Right cardiac atrium (tissue), 5 donors: Measurements from ENCODE around the gene ESPNL. TPM values are rescaled to one million over a fixed set of nuclear protein-coding genes. Genes with fewer than 3 reads are reported as not detected.

Experiments used
- ATAC-seq, 2 donors: fragments of 200-7000 bp; cut with Tn5 transposase; one replicate each; pipeline versions ENCODE4 v1.8.0 to v1.9.1; 2020; ENCODE audit warnings: moderate library complexity in 2 of 2, mild to moderate bottlenecking in 1 of 2
- DNase-seq, 3 donors: peaks; one replicate each; pipeline ENCODE4 v3.0.0-alpha.2; 2020
- H3K27ac ChIP-seq: one replicate; pipeline ENCODE4 v1.5.1; 2013; ENCODE audit warnings: mild to moderate bottlenecking, low read length, control low read depth, moderate library complexity
- H3K27me3 ChIP-seq: one replicate; pipeline ENCODE4 v1.6.1; 2013; ENCODE audit not compliant: control insufficient read depth, insufficient read depth
- H3K4me1 ChIP-seq: one replicate; pipeline ENCODE4 v1.6.1; 2013; ENCODE audit warnings: low read length; ENCODE audit not compliant: control insufficient read depth, insufficient read depth
- H3K4me3 ChIP-seq: one replicate; pipeline ENCODE4 v1.5.1; 2013; ENCODE audit warnings: low read length, control low read depth
- H3K9me3 ChIP-seq: one replicate; pipeline ENCODE4 v1.6.1; 2013; ENCODE audit warnings: low read length; ENCODE audit not compliant: control insufficient read depth
- WGBS: extraction: QIAGEN DNeasy Blood & Tissue Kit; methylation state at CpG from one replicate; pipeline ENCODE4 v1.1.7; 2013; 5-methylcytosine and 5-hydroxymethylcytosine counted together
- intact Hi-C, 4 donors: fragments of 100-400 bp; cut with DNase I; formaldehyde crosslinking; loops; one replicate each; pipeline versions ENCODE4 v1.11.0 to v1.14.0; 2022 to 2023
- polyA plus RNA-seq: library from polyadenylated mRNA; stranded (reverse); fragments of 200-250 nt; gene quantifications from one replicate; pipeline ENCODE4 v1.2.3, GENCODE V29; 2013
- total RNA-seq, 4 donors: library from RNA; stranded (reverse); fragmentation: NEBNext Ultra II Directional; extraction: Animal tissue kit (Norgen Biotek cat#: 25700); gene quantifications; one replicate each; pipeline ENCODE4 v1.2.1, GENCODE V29; 2021
- donor health status: healthy with polysubstance abuse.
- donor health status: DM: no; HTN: yes; CAD: no.
- donor health status: DM: no; HTN: no; CAD: no.
- donor health status: DM: no; HTN: yes; CAD: no; lungs with severe emphysema.
- donor health status: DM: yes; HTN: yes; CAD: no.

Gene ESPNL
- total and polyA plus RNA-seq, 5 donors, result 0.29 to 0.79 (median 0.57) TPM

DNA sequence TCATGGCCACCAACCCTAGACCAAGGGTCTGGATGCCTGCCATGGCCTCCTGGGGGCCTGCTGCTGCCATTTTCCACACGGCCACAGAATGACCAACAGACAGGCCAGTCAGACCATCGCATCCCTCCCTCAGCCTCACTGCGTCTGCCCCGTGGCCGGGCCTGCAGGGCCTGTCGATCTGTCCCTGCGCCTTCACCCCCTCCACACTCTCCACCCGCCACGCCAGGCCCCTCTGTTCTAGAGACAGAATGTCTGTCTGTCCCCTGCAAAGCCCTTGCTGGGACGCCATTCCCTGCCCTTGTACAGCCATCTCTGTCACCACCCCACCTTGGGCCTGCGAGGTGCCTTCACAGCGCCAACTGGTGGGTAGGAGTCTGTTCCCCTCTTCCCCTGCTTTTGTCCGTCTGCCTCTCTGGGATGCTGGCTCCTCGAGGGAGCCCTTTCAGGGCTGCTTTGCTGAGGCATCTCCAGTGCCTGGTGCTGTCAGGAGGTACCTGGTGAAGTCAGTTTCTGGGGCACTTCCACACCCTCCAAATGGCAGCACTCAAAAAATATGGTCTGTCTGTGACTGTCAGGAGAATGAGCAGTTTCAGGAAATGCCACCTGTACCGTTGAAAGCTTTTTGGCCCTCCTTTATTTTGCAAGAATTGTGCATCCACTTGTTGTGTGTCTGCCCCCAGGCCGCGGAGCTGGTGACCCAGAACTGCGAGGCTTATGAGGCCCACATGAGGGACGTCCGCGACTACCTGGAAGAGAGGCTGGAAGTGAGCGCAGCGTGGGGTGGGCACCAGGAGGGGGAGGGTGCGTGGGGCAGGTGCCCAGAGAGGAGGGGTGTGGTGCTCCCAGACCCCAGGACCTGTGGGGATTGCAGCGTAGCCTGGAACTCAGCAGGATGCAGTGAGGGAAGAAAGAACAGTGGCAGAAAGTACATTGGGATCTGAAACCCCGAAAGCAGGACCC, 6.7 kb upstream of the ESPNL start:
- no peak for ATAC-seq
- Histone ChIP-seq H3K4me1 (no peaks in the 10 kb centered on the region), H3K27ac (no peak overlapping the region), H3K27me3 (no peaks in the 10 kb centered on the region), H3K4me3 (no peak overlapping the region), H3K9me3 (no peaks in the 10 kb centered on the region)
- WGBS, result 88% methylated on average over 26 of the region's 26 CpGs
- intact Hi-C loops, result no loop called here
- DNase-seq, result no peak

DNA sequence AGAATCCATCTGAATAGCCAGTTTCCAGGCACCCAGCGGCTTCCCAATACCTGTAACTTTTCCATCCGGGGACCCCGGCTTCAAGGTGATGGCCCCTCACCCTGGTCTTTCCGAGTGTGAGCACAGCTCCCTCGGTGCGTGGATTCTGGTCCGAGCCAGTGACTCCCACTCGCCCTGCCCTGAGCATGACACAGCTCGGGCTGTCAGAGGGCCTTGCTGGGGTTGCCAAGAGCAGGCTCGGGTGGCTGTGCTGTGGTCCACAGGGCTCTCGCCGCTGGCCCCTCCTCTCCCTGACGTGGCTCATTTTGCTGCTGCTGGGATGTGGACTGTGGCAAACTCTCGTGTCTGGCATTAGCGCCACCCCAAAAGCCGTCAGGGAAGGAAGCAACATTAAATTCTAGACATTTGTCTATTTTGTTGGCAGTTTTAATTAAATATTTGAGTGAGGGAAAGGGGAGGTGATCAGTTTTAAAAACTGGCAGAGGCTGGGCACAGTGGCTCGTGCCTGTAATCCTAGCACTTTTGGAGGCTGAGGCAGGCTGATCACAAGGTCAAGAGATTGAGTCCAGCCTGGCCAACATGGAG, 5.6 kb upstream of the ESPNL start:
- Histone ChIP-seq H3K27me3 (no peaks in the 10 kb centered on the region), H3K4me3 (no peak overlapping the region), H3K9me3 (no peaks in the 10 kb centered on the region), H3K4me1 (no peaks in the 10 kb centered on the region), H3K27ac (no peak overlapping the region)
- 90% methylated on average over 17 of the region's 17 CpGs for WGBS
- DNase-seq (no peak), ATAC-seq (no peak)
- intact Hi-C loops, result no loop called here

DNA sequence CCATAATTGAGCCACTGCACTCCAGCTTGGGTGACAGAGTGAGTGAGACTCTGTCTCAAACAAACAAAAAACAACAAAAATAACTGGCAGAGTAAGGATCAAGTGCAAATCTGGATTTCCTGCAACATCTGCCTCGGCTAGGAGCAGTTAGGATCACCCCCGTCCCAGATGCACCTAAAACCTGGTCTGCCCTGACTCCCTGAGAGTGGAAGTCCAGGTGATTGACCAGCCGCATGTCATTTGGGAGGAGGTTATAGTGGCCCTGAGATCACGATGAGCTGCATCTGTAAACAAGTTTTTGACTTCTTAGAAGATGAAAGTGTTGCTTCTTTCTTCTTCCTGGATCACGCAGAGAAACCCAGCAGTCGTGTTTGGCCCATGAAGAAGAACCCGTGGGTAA, 5.0 kb upstream of the ESPNL start:
- 86% methylated on average over 7 of the region's 7 CpGs for WGBS
- DNase-seq, result no peak
- Histone ChIP-seq H3K4me3 (no peak overlapping the region), H3K9me3 (no peaks in the 10 kb centered on the region), H3K4me1 (no peaks in the 10 kb centered on the region), H3K27me3 (no peaks in the 10 kb centered on the region), H3K27ac (no peak overlapping the region)
- ATAC-seq, result no peak
- intact Hi-C loops, result no loop called here

DNA sequence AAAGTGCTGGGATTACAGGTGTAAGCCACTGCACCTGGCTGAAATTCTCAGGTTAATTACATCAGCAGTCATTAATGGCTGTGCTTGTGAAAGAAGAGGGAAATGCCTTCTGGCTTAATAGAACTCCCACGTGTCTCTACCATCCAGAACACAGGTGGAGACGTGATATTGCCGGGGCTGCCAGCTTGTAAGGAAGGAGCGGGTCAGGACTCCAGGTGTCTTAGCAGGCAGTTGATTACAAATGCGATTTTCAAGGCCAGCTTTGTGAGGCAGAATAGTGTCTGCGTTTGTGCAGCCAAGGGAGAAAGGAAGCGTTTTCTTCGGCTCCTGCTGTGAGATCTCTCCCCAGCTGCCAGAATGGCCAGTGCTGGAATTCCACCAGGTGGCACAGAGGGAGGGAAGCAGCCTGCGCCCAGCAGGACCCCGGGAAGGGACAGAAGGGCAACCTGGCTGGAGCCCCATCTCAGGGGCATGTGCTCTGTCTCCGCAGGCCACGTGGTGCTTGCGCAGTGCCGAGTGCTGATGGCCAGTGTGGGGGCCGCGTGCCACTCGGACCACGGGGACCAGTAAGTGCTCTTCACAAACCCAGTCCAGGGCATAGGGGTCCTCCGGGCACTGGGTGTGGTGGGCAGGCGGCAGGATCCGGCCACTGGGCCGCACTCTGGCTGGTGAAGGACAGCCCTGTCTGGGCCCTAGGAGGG, 3.7 kb upstream of the ESPNL start:
- ATAC-seq (no peak), DNase-seq (peak in 1 of 3 donors; percentile 51)
- H3K27me3 ChIP-seq, result no peaks in the 10 kb centered on the region
- no peaks in the 10 kb centered on the region for H3K9me3 ChIP-seq
- H3K4me1 ChIP-seq, result no peaks in the 10 kb centered on the region
- intact Hi-C loops, result no loop called here
- no peak overlapping the region for H3K27ac ChIP-seq
- 82% methylated on average over 22 of the region's 22 CpGs for WGBS
- no peak overlapping the region for H3K4me3 ChIP-seq

DNA sequence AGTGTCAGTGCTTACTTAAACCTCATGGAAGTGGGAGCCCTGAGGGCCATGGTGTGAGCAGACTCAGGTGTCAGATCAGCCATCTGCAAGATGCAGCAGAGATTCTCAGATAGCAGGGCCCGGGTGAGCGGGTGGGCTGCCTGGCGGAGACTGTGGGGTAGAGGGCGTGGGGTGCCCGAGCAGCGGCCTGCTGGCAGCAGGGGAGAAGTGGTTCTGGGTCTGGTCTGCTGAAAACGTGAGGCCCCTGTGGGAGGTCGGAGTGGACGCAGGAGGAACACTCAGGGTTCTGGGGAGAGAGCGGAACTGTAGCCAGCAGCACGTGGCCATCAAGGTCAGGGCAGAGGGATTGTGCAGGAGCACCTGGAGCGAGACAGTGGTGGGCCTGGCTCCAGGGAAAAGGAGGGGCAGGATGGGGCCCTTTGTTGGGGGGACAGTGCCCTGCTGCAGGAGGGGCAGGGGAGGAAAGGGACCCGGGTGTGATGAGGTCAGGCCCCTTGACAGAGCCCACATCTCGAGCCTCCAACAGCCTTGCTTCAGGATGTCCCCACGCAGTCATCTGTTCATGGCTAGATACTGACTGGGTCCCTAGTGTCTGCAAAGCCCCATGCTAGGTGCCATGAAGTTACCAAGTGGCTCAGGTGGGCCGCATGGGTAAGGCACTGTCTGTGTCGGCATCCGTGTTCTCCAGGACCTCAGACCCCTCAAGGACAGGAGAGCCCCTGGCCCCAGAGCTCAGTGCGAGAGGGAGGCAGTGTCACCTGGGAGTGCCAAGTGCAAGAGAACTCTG, 2.7 kb upstream of the ESPNL start:
- intact Hi-C loops, result no loop called here
- H3K27ac ChIP-seq, result no peak overlapping the region
- H3K4me3 ChIP-seq, result no peak overlapping the region
- no peaks in the 10 kb centered on the region for H3K4me1 ChIP-seq
- H3K9me3 ChIP-seq, result no peaks in the 10 kb centered on the region
- no peaks in the 10 kb centered on the region for H3K27me3 ChIP-seq
- ATAC-seq (no peak), DNase-seq (peak in 1 of 3 donors; percentile 11)
- 86% methylated on average over 19 of the region's 19 CpGs for WGBS

DNA sequence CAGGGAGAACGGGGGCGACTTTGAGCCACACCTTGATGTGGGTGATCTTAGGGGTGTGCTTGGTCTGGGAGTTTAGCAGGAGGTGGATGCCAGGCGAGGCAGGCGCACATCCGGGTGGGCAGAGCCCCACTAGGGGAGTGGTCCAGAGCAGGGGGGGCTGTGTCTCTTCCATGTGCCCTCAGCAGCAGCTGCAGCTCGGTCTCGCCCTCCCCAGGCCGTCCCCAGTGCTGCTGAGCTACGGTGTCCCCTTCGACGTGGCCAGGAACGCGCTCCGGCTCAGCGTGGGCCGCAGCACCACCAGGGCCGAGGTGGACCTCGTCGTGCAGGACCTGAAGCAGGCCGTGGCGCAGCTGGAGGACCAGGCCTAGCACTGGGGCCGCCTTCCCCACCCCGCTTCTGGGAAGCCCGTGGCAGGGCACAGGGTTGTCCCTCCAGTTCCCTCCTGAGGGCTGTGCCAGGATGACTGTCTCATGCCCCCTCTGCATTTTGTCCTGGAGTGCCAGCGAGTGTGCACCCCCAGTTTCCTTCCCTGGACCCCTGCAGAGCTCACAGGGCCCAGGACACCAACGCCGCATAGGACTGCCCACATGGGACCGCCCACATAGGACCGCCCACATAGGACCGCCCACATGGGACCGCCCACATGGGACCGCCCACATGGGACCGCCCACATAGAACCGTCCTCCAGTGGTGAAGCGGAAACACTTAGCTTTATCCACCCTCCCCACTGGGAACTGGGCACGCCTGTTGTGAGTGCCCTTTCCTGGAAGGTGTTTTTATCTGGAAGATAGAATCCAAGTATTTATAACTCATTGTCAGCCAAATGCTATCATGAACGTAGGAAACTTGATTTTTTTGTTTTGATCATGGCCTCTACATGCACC, 1.9 kb upstream of the ESPNL start:
- intact Hi-C loops, result no loop called here

DNA sequence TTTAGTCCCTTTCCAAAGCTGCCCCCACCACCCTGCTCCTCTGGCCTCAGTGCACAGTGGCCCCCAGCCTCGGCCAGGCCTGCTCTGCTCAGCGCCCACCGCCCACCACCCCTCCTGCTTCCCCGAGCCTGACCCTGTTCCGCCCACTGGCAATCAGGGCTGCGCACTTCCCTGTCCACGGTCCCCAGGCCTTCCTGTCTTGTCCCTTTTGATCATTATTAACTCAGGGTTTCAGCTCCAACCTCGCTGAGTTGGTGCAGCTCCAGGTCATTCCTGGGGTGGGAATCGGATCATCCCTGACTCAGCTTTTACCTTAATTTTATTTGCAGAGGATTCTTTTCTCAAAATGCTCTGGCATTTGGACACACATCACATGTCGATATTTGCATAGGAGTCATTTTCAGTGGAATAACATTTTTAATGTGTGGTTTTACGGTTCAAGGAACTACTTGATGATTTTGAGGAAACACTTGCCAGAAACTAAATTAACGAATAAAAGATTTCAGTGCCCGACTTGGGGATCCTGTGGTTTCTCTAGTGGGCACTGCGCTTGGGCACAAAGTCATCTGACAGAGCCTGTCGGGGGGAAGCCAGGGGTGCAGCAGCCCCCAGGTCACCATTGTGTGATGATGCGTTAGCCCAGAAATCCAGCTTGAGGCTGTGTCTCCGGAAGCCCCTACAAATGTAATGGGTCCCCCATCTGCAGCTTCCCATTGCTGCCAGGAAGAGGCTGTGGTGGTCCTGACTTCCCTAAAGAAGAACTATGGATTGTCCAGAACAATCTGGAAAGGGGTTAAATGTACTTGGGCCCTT, 1.0 kb upstream of the ESPNL start:
- H3K4me3 ChIP-seq, result no peak overlapping the region
- H3K4me1 ChIP-seq, result no peaks in the 10 kb centered on the region
- H3K27ac ChIP-seq, result no peak overlapping the region
- ATAC-seq (peak; percentile 18 to 49), DNase-seq (peak; percentile 19 to 58 (median 54))
- no peaks in the 10 kb centered on the region for H3K9me3 ChIP-seq
- no peaks in the 10 kb centered on the region for H3K27me3 ChIP-seq
- WGBS, result 70% methylated on average over 17 of the region's 17 CpGs
- intact Hi-C loops, result no loop called here

More for the DNA sequence above, 1.9 kb upstream of the ESPNL start:
- ATAC-seq (peak; percentile 91 to 94), DNase-seq (peak; percentile 78 to 88 (median 81))
- no peaks in the 10 kb centered on the region for H3K27me3 ChIP-seq
- H3K4me1 ChIP-seq, result no peaks in the 10 kb centered on the region
- whole genome bisulfite sequencing, result 70% methylated on average over 37 of the region's 37 CpGs
- H3K9me3 ChIP-seq, result no peaks in the 10 kb centered on the region
- no peak overlapping the region for H3K4me3 ChIP-seq
- no peak overlapping the region for H3K27ac ChIP-seq

DNA sequence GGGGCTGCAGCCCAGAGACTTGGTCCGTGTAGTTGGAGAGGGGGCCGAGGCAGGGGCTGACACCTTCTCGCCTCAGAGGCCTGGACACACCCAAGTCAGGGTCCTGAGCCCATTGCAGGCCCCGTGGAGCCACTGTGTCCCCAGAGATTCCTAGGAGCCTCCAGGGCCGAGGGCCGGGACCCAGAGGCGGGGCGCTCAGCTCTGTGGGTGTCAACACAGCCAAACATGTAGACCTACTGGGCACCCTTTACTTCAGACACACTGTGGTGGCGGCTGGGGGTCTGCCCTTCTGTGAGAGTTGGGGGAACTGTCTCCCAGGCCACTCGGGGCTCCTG, 459 bp upstream of the ESPNL start:
- intact Hi-C loops, result no loop called here

DNA sequence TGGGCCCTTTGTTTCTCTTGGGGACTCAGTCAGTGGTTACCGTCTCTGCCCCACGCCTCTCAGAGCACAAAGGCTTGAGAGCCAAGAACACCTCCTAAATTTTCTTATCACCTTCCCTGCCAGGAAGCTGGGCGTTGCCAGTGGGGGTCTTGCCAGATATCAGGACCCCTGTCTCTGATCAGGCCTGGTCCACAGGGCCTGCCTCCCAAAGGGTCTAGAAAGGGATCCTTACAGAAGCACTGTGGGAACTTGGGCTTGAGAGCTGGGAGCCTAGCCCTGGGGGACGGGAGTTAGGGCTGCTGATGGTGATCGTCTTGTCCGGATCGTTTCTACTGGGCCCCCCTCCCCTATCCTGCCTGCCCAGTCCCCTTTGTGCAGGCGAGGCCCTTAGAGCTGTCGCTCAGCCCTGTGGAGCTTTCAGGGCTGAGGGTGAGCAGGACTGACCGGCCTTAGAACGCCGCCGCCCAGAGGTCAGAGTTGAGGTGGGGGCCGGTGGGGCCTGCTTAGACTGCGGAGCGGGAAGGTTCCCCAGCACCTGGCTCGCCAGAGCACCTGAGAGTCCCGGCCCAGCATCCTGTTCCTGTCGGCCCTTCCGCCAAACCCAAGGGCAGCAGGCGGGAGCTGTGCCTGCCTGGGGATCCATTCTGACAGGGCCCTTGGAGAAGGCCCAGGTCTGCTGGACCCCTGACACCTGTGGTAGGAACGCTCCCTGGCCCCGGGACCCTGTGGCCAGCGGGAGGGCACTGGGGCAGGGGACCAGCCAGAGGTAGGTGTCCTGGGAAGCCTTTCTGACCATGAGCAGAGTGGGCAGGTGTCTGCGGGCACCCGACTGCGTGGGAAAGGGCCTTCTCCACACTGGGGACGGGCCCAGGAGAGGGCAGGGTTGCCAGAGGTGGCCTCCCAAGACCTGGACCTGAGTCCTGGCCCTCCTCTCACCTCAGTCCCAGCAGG, 956 bp downstream of the ESPNL start:
- peak in 2 of 3 donors; percentile 29 to 55 for DNase-seq
- H3K9me3 ChIP-seq, result no peaks in the 10 kb centered on the region
- intact Hi-C loops, result no loop called here
- no peak overlapping the region for H3K4me3 ChIP-seq
- no peaks in the 10 kb centered on the region for H3K4me1 ChIP-seq
- no peaks in the 10 kb centered on the region for H3K27me3 ChIP-seq
- H3K27ac ChIP-seq, result no peak overlapping the region
- 84% methylated on average over 28 of the region's 28 CpGs for WGBS
- ATAC-seq, result no peak

More for the DNA sequence above, 459 bp upstream of the ESPNL start:
- Histone ChIP-seq H3K27ac (no peak overlapping the region), H3K4me1 (no peaks in the 10 kb centered on the region), H3K4me3 (no peak overlapping the region), H3K9me3 (no peaks in the 10 kb centered on the region), H3K27me3 (no peaks in the 10 kb centered on the region)
- ATAC-seq, result no peak
- 90% methylated on average over 10 of the region's 10 CpGs for WGBS
- DNase-seq, result peak in 2 of 3 donors; percentile 15 to 24
